ENCODE data around the gene FIGLA. TPM values are rescaled to one million over a fixed set of nuclear protein-coding genes. Genes with fewer than 3 reads are reported as not detected.
A peak's percentile ranks its signal among the peaks of the same experiment; 100 is the strongest.

The FIGLA gene
- total RNA-seq, 2 experiments from 2014 or later: not detected

- CTCF ChIA-PET: interaction anchor here (0.6 to 2.6 kb wide), 7 partner anchors 12 to 480 kb away, joined by 3 to 34 read pairs (median 4); no protein-coding TSS in a partner anchor
- no peaks in the 10 kb centered on the region for H3K36me3 Mint-ChIP-seq (ENCODE audit: low read depth)
- no peaks in the 10 kb centered on the region for H3K9me3 Mint-ChIP-seq
- peaks cover 16% of the 10 kb centered on the region for H3K27me3 Mint-ChIP-seq (ENCODE audit: low read depth)
- H3K4me3 Mint-ChIP-seq: no peak overlapping the region
- intact Hi-C loops (cut with micrococcal nuclease): loop anchor here (10.0 kb wide), 1 partner anchor 440 kb away; no protein-coding TSS in a partner anchor
- H3K4me1 Mint-ChIP-seq (ENCODE audit: low read depth): peaks cover 6% of the 10 kb centered on the region
- no peak overlapping the region for H3K27ac Mint-ChIP-seq
- no peak for DNase-seq
These were observed 6.1 kb downstream of the FIGLA start for GRCh38 chr2:70784320-70784719.

DNA sequence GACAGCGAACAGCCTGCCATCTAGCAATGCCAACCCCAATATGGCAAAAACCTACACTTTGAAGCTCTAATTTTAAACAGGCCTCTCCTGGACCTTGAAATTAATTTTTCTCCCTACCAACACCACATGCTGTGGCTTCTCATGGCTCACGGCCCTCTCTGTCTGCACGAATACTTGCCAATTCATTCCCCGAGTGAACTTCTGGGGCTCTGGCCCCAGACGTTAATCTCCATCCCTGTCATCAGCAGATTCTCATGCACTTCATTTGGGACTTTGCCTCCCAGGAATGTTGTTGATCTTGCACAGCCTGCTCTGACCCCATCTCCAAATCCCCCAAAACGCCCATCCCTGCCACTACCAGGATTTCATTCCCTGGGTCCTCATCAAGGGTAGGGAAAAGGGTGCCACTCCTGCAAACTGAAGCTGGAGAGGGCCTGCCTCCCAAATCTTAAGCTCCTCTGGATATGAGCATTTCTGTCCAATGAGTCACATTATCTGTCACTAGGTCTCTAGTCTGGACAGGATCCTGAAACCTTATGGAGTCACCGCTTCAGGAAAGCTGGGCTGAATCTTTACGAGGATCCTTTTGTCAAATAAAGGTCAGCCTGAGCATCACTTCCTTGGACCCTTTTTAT is 10.4 kb downstream of the FIGLA start:
- H3K4me1 Mint-ChIP-seq (ENCODE audit: low read depth): no peaks in the 10 kb centered on the region
- H3K27ac Mint-ChIP-seq: no peak overlapping the region
- H3K9me3 Mint-ChIP-seq: no peaks in the 10 kb centered on the region
- intact Hi-C loops (cut with micrococcal nuclease): loop anchor here (10.0 kb wide), 1 partner anchor 435 kb away; no protein-coding TSS in a partner anchor
- no peak for DNase-seq
- CTCF ChIA-PET: interaction anchor here (0.6 to 1.3 kb wide), 3 partner anchors 12 to 476 kb away, joined by 3 read pairs; partner anchors contain the start of gene ADD2
- peaks cover 5% of the 10 kb centered on the region for H3K27me3 Mint-ChIP-seq (ENCODE audit: low read depth)
- no peaks in the 10 kb centered on the region for H3K36me3 Mint-ChIP-seq (ENCODE audit: low read depth)
- H3K4me3 Mint-ChIP-seq: no peak overlapping the region

GRCh38 chr2:70779491-70779890 is 11.0 kb downstream of the FIGLA start:
- H3K4me3 Mint-ChIP-seq: no peak overlapping the region
- no peak overlapping the region for H3K27ac Mint-ChIP-seq
- CTCF ChIA-PET: interaction anchor here (0.6 to 1.0 kb wide), 2 partner anchors 11 to 475 kb away, joined by 3 read pairs; partner anchors contain the start of gene ADD2

DNA sequence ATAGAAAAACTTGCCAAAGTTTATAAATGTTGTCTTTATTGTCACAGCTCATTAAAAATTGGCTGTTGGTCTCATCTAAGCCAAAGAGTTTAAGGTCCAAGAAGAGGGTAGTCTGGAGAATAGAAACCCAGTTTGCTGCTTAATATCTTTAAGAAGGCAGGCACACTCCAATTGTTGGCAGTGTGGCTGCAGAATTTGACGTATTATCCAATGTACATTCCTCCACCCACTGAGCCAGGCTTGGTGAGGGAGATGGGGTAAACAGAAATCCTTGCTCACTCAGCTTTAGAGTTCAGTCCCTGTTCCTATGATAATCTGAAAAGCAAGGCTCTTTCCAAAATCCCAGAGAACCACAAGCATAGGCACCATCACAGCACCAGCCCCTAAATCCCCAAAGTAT is 11.8 kb downstream of the FIGLA start:
- H3K27ac Mint-ChIP-seq: no peak overlapping the region
- H3K9me3 Mint-ChIP-seq: no peaks in the 10 kb centered on the region
- H3K36me3 Mint-ChIP-seq (ENCODE audit: low read depth): no peaks in the 10 kb centered on the region
- H3K4me3 Mint-ChIP-seq: no peak overlapping the region
- peaks cover 16% of the 10 kb centered on the region for H3K27me3 Mint-ChIP-seq (ENCODE audit: low read depth)
- no peaks in the 10 kb centered on the region for H3K4me1 Mint-ChIP-seq (ENCODE audit: low read depth)
- no peak for DNase-seq
- intact Hi-C loops (cut with micrococcal nuclease): no loop called here
- CTCF ChIA-PET: interaction anchor here (0.8 to 1.2 kb wide), 4 partner anchors 10 to 338 kb away, joined by 3 to 7 read pairs (median 4); partner anchors contain the start of gene ADD2

More at GRCh38 chr2:70779491-70779890, 11.0 kb downstream of the FIGLA start:
- no peak for DNase-seq
- intact Hi-C loops (cut with micrococcal nuclease): no loop called here
- H3K36me3 Mint-ChIP-seq (ENCODE audit: low read depth): no peaks in the 10 kb centered on the region
- H3K27me3 Mint-ChIP-seq (ENCODE audit: low read depth): peaks cover 9% of the 10 kb centered on the region
- no peaks in the 10 kb centered on the region for H3K9me3 Mint-ChIP-seq
- H3K4me1 Mint-ChIP-seq (ENCODE audit: low read depth): no peaks in the 10 kb centered on the region

GRCh38 chr2:70777450-70777849 is 13.0 kb downstream of the FIGLA start:
- Mint-ChIP-seq H3K36me3 (ENCODE audit: low read depth) (no peaks in the 10 kb centered on the region), H3K27me3 (ENCODE audit: low read depth) (peaks cover 17% of the 10 kb centered on the region), H3K4me1 (ENCODE audit: low read depth) (no peaks in the 10 kb centered on the region), H3K4me3 (no peak overlapping the region), H3K27ac (no peak overlapping the region), H3K9me3 (no peaks in the 10 kb centered on the region)
- intact Hi-C loops (cut with micrococcal nuclease): no loop called here
- no peak for DNase-seq
- CTCF ChIA-PET: interaction anchor here (0.6 to 2.2 kb wide), 3 partner anchors 13 to 225 kb away, joined by 3 to 5 read pairs (median 3); partner anchors contain the start of gene FIGLA

- peaks cover 17% of the 10 kb centered on the region for H3K27me3 Mint-ChIP-seq (ENCODE audit: low read depth)
- no peak for DNase-seq
- no peaks in the 10 kb centered on the region for H3K36me3 Mint-ChIP-seq (ENCODE audit: low read depth)
- no peak overlapping the region for H3K4me3 Mint-ChIP-seq
- intact Hi-C loops (cut with micrococcal nuclease): no loop called here
- CTCF ChIA-PET: interaction anchor here (0.6 to 2.2 kb wide), 4 partner anchors 8 to 472 kb away, joined by 3 to 5 read pairs (median 3); partner anchors contain the start of genes ADD2 and FIGLA
- H3K27ac Mint-ChIP-seq: no peak overlapping the region
- H3K9me3 Mint-ChIP-seq: no peaks in the 10 kb centered on the region
- H3K4me1 Mint-ChIP-seq (ENCODE audit: low read depth): no peaks in the 10 kb centered on the region
These were observed 14.2 kb downstream of the FIGLA start for GRCh38 chr2:70776266-70776665.

- no peak for DNase-seq
- Mint-ChIP-seq H3K36me3 (ENCODE audit: low read depth) (no peaks in the 10 kb centered on the region), H3K9me3 (no peaks in the 10 kb centered on the region), H3K27ac (no peak overlapping the region), H3K4me3 (no peak overlapping the region), H3K27me3 (ENCODE audit: low read depth) (peaks cover 17% of the 10 kb centered on the region), H3K4me1 (ENCODE audit: low read depth) (no peaks in the 10 kb centered on the region)
- intact Hi-C loops (cut with micrococcal nuclease): no loop called here
- CTCF ChIA-PET: interaction anchor here (0.6 to 2.2 kb wide), 3 partner anchors 10 to 794 kb away, joined by 3 to 7 read pairs (median 5); no protein-coding TSS in a partner anchor
These were observed 15.3 kb downstream of the FIGLA start for GRCh38 chr2:70775141-70775540.

DNA sequence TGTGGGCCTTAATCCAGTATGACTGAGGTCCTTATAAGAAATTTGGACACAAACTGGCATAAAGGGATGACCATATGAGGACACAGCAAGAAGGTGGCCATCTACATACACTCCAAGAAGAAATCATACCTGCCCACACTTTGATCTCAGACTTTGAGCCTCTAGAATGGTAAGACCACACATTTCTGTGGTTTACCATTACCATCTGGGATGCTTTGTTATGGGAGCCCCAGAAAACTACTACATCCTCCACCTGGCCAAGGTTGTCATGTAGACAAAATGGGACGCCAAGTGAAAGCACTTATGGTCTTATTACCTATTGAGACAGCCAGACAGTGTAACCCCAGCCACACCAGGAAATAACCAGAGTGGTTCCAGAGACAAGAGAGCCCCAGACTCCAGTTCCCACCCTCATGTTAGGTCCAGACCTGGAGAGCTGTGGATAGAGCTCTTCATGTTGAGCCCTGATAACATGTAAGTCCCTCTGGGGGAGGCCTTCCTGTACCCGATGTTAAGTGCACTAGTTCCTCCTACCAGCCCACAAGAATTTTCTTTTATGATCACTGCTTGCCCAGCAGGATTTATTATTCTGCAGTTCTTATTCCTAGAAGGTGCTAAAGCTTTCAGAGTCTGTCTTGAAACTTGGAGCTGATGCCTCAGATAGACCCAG is 17.8 kb downstream of the FIGLA start:
- H3K9me3 Mint-ChIP-seq: no peaks in the 10 kb centered on the region
- no peak for DNase-seq
- CTCF ChIA-PET: no interaction called here
- peaks cover 4% of the 10 kb centered on the region for H3K4me1 Mint-ChIP-seq (ENCODE audit: low read depth)
- peaks cover 24% of the 10 kb centered on the region for H3K27me3 Mint-ChIP-seq (ENCODE audit: low read depth)
- no peaks in the 10 kb centered on the region for H3K36me3 Mint-ChIP-seq (ENCODE audit: low read depth)
- H3K4me3 Mint-ChIP-seq: no peak overlapping the region
- intact Hi-C loops (cut with micrococcal nuclease): no loop called here
- H3K27ac Mint-ChIP-seq: no peak overlapping the region

GRCh38 chr2:70771446-70771845 is 19.0 kb downstream of the FIGLA start:
- H3K4me1 Mint-ChIP-seq (ENCODE audit: low read depth): peaks cover 6% of the 10 kb centered on the region
- no peak overlapping the region for H3K27ac Mint-ChIP-seq
- intact Hi-C loops (cut with micrococcal nuclease): no loop called here
- H3K36me3 Mint-ChIP-seq (ENCODE audit: low read depth): no peaks in the 10 kb centered on the region
- no peak overlapping the region for H3K4me3 Mint-ChIP-seq
- CTCF ChIA-PET: no interaction called here
- H3K9me3 Mint-ChIP-seq: no peaks in the 10 kb centered on the region
- peaks cover 26% of the 10 kb centered on the region for H3K27me3 Mint-ChIP-seq (ENCODE audit: low read depth)
- DNase-seq: no peak

DNA sequence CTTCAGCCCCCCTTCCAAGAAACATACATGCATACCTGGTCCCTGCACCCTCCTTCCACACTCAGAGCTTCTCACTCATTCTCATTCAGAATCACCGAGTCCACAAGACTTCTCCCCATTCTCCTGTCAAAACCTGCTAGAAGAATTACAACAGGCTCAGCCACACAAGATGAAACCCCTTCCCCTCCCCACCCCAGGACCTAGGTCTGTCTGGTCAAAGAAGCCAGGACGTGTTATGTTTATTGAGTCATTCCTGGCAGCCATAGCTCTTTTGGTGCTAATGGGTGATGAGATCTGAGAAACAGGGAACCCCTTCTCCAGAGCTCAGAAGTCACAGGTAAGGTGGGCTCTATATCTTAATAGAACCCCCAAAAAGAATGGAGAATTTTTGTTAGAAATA is 21.0 kb downstream of the FIGLA start:
- Mint-ChIP-seq H3K36me3 (ENCODE audit: low read depth) (no peaks in the 10 kb centered on the region), H3K27ac (no peak overlapping the region), H3K4me1 (ENCODE audit: low read depth) (peaks cover 8% of the 10 kb centered on the region), H3K4me3 (no peak overlapping the region), H3K9me3 (no peaks in the 10 kb centered on the region), H3K27me3 (ENCODE audit: low read depth) (peaks cover 19% of the 10 kb centered on the region)
- intact Hi-C loops (cut with micrococcal nuclease): loop anchor here (5.0 kb wide), 2 partner anchors 467 to 577 kb away; partner anchors contain the start of genes C2orf42 and FAM136A
- CTCF ChIA-PET: interaction anchor here (0.6 to 2.9 kb wide), 13 partner anchors 9 to 614 kb away, joined by 3 to 25 read pairs (median 5); partner anchors contain the start of genes FIGLA and SNRPG
- DNase-seq: no peak

DNA sequence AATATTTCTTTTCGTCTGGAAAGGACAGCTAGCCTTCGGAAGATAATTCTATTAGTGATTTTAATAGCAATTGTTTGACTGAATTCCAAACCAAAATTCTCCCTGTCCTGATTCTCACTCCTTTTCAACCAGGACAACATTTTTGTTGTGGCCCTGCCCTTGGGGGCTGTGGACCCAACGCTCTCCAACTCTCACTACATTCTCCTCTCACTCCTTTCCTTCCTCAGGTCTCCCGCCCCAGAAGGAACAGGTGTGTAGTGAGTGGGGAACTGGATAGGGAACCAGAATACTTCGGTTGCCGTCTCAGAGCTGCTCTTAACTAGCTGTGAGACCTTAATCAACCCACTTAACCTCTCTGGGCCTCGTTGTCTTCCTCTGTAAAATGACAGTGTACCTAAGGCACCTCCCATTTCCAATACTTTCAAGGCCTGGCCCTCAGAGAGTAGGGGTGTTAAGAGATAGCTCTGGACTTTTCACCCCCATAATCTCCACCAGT is 21.8 kb downstream of the FIGLA start:
- Mint-ChIP-seq H3K9me3 (no peaks in the 10 kb centered on the region), H3K36me3 (ENCODE audit: low read depth) (no peaks in the 10 kb centered on the region), H3K27ac (no peak overlapping the region), H3K4me1 (ENCODE audit: low read depth) (peaks cover 8% of the 10 kb centered on the region), H3K27me3 (ENCODE audit: low read depth) (peaks cover 11% of the 10 kb centered on the region), H3K4me3 (peak overlapping the region; percentile 53)
- CTCF ChIA-PET: interaction anchor here (0.5 to 2.9 kb wide), 25 partner anchors 8 to 1383 kb away, joined by 3 to 25 read pairs (median 4); partner anchors contain the start of genes FAM136A, FIGLA and SNRPG
- no peak for DNase-seq
- intact Hi-C loops (cut with micrococcal nuclease): loop anchor here (1.0 to 5.0 kb wide), 4 partner anchors 17 to 576 kb away; partner anchors contain the start of genes C2orf42 and FAM136A

Data from activated naive CD4-positive, alpha-beta T cell treated with anti-CD3 and anti-CD28 coated beads for 36 hours (primary cell).